Panc1 (cell line): ENCODE results near the gene CFD. TPM values are rescaled to one million over a fixed set of nuclear protein-coding genes. Genes with fewer than 3 reads are reported as not detected.

Experiments used
- ATAC-seq: fragments of 200-7000 bp; cut with Tn5 transposase; 2 replicates; pipeline ENCODE4 v1.9.1; 2020; ENCODE audit warnings: mild to moderate bottlenecking, moderate library complexity
- BruUV-seq: library from RNA; stranded (reverse); fragments of 400-500 nt; replicated peaks from 2 replicates; lab custom pipeline; 2021; lab: Mats Ljungman, UMichigan
- CTCF ChIA-PET: fragments of 300-600 bp; sonication (Branson Sonifier 250); formaldehyde crosslinking; loops from one replicate; lab custom pipeline; 2022; ENCODE audit warnings: antibody characterized with exemption; lab: Charles Lee
- POLR2A ChIA-PET: fragments of 300-600 bp; sonication (Branson Sonifier 250); formaldehyde crosslinking; loops from one replicate; lab custom pipeline; 2022; ENCODE audit warnings: antibody characterized with exemption; lab: Charles Lee
- DNase-seq: peaks from one replicate; pipeline ENCODE4 v3.0.0-alpha.2; 2010; ENCODE audit warnings: low read depth, low spot score
- H3K27ac ChIP-seq: 2 replicates; pipeline ENCODE4 v1.5.1; 2011; ENCODE audit warnings: mild to moderate bottlenecking, low read length, inconsistent platforms
- H3K27me3 ChIP-seq: fragments of 200-500 bp; sonication (Bioruptor generic); 2 replicates; pipeline ENCODE4 v1.6.0; 2014; ENCODE audit warnings: low read length, inconsistent platforms; ENCODE audit not compliant: control insufficient read depth, insufficient read depth
- H3K36me3 ChIP-seq: fragments of 200-500 bp; sonication (Bioruptor generic); 2 replicates; pipeline ENCODE4 v1.5.1; 2014; ENCODE audit warnings: inconsistent platforms, mild to moderate bottlenecking, low read length, moderate library complexity; ENCODE audit not compliant: control insufficient read depth, insufficient read depth
- H3K4me1 ChIP-seq: 2 replicates; pipeline ENCODE4 v1.5.1; 2011; ENCODE audit warnings: inconsistent platforms, mild to moderate bottlenecking, low read length, moderate library complexity; ENCODE audit not compliant: control insufficient read depth, insufficient read depth
- H3K4me3 ChIP-seq, 2 experiments: 2 replicates each; pipeline ENCODE4 v1.5.1; 2011 to 2012; ENCODE audit warnings: low read depth in 2 of 2, low read length in 2 of 2, mild to moderate bottlenecking in 2 of 2, inconsistent platforms in 1 of 2, moderate library complexity in 1 of 2
- H3K9me3 ChIP-seq: fragments of 200-500 bp; sonication (Bioruptor generic); 2 replicates; pipeline ENCODE4 v1.5.1; 2014; ENCODE audit warnings: low read depth, mild to moderate bottlenecking, inconsistent platforms, low read length, moderate library complexity; ENCODE audit not compliant: control insufficient read depth, insufficient read depth
- CTCF ChIP-seq: fragments of 450-650 bp; IDR thresholded peaks from 2 replicates; pipeline ENCODE4 v1.5.1; 2017; ENCODE audit warnings: mild to moderate bottlenecking
- POLR2AphosphoS5 ChIP-seq: IDR thresholded peaks from 2 replicates; pipeline ENCODE4 v1.6.1; 2012; ENCODE audit warnings: mild to moderate bottlenecking, low read depth, low read length, moderate library complexity
- SIN3A ChIP-seq: IDR thresholded peaks from 2 replicates; pipeline ENCODE4 v1.6.1; 2012; ENCODE audit warnings: low read depth, mild to moderate bottlenecking, low read length, moderate library complexity, borderline replicate concordance; ENCODE audit not compliant: insufficient read depth
- TCF7L2 ChIP-seq: IDR thresholded peaks from 2 replicates; pipeline ENCODE4 v1.6.1; 2011; ENCODE audit warnings: mild to moderate bottlenecking, low read depth, low read length, inconsistent platforms
- in situ Hi-C: cut with HindIII; loops from 2 replicates; pipeline ENCODE4 v1.10.0; 2016; ENCODE audit warnings: low sequenced_read_pairs, low pct_unique_long_range_greater_than_20kb
- intact Hi-C: fragments of 100-400 bp; cut with micrococcal nuclease; formaldehyde crosslinking; loops from one replicate; pipeline ENCODE4 v1.10.0; 2022; ENCODE audit not compliant: unreplicated experiment
- total RNA-seq: library from RNA; stranded (reverse); gene quantifications from one replicate; pipeline ENCODE4 v1.2.1, GENCODE V29; 2021; ENCODE audit not compliant: unreplicated experiment
- TF ChIP-seq, protein P1 (sequence below), 2 experiments: IDR thresholded peaks; 2 replicates each; pipeline ENCODE4 v1.6.1; 2011 to 2012; ENCODE audit warnings: low read depth in 2 of 2, control low read depth in 1 of 2, low read length in 1 of 2, mild to moderate bottlenecking in 1 of 2, moderate library complexity in 1 of 2; ENCODE audit not compliant: insufficient read depth in 1 of 2

The CFD gene
- total RNA-seq, 1 experiment from 2014 or later, result 9.9 TPM

- TF ChIP-seq SIN3A, result no peak
- no peaks in the 10 kb centered on the region for H3K36me3 ChIP-seq
- ChIA-PET CTCF (interaction anchor here (0.6 kb wide), 1 partner anchor 15 kb away, joined by 3 read pairs; no protein-coding TSS in a partner anchor), POLR2A (no interaction called here)
- in situ Hi-C loops (no loop called here), intact Hi-C loops (no loop called here)
- BruUV-seq, result no TSS peak
- H3K27me3 ChIP-seq, result no peaks in the 10 kb centered on the region
- peak overlapping the region; percentile 30 to 45 for H3K4me3 ChIP-seq
- no peaks in the 10 kb centered on the region for H3K9me3 ChIP-seq
- DNase-seq (no peak), ATAC-seq (peak; percentile 88)
- no peak overlapping the region for H3K27ac ChIP-seq
- H3K4me1 ChIP-seq, result peaks cover 4% of the 10 kb centered on the region; the same call in 1 of the 2 replicates
These were observed 16.2 kb upstream of the CFD start for GRCh38 chr19:843180-843835.

GRCh38 chr19:843836-844545 lies 15.5 kb upstream of the CFD start:
- Histone ChIP-seq H3K9me3 (no peaks in the 10 kb centered on the region), H3K4me3 (peak overlapping the region; percentile 30 to 45), H3K4me1 (peaks cover 4% of the 10 kb centered on the region; the same call in 1 of the 2 replicates), H3K27me3 (no peaks in the 10 kb centered on the region), H3K27ac (no peak overlapping the region), H3K36me3 (no peaks in the 10 kb centered on the region)
- ChIA-PET POLR2A (no interaction called here), CTCF (no interaction called here)
- intact Hi-C loops, result no loop called here
- ATAC-seq, result no peak; the same call in 1 of the 2 replicates
- DNase-seq, result no peak
- no TSS peak for BruUV-seq
- no peak for TF ChIP-seq SIN3A
- TF ChIP-seq, protein P1, sequence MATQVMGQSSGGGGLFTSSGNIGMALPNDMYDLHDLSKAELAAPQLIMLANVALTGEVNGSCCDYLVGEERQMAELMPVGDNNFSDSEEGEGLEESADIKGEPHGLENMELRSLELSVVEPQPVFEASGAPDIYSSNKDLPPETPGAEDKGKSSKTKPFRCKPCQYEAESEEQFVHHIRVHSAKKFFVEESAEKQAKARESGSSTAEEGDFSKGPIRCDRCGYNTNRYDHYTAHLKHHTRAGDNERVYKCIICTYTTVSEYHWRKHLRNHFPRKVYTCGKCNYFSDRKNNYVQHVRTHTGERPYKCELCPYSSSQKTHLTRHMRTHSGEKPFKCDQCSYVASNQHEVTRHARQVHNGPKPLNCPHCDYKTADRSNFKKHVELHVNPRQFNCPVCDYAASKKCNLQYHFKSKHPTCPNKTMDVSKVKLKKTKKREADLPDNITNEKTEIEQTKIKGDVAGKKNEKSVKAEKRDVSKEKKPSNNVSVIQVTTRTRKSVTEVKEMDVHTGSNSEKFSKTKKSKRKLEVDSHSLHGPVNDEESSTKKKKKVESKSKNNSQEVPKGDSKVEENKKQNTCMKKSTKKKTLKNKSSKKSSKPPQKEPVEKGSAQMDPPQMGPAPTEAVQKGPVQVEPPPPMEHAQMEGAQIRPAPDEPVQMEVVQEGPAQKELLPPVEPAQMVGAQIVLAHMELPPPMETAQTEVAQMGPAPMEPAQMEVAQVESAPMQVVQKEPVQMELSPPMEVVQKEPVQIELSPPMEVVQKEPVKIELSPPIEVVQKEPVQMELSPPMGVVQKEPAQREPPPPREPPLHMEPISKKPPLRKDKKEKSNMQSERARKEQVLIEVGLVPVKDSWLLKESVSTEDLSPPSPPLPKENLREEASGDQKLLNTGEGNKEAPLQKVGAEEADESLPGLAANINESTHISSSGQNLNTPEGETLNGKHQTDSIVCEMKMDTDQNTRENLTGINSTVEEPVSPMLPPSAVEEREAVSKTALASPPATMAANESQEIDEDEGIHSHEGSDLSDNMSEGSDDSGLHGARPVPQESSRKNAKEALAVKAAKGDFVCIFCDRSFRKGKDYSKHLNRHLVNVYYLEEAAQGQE (IDR thresholded peaks at IDR 0.05; ENCODE audit: insufficient read depth in 1 of 2, low read depth in 2 of 2, low read length in 1 of 2), result no peak
- no peak for TF ChIP-seq CTCF
- in situ Hi-C loops, result no loop called here

GRCh38 chr19:844546-844971 lies 14.9 kb upstream of the CFD start:
- Histone ChIP-seq H3K27me3 (no peaks in the 10 kb centered on the region), H3K4me3 (no peak overlapping the region), H3K36me3 (no peaks in the 10 kb centered on the region), H3K9me3 (no peaks in the 10 kb centered on the region), H3K4me1 (peaks cover 4% of the 10 kb centered on the region; the same call in 1 of the 2 replicates), H3K27ac (no peak overlapping the region)
- POLR2A ChIA-PET, result no interaction called here
- CTCF ChIA-PET, result no interaction called here
- no TSS peak for BruUV-seq
- in situ Hi-C loops (no loop called here), intact Hi-C loops (no loop called here)
- ATAC-seq (no peak), DNase-seq (no peak)
- TF ChIP-seq, protein P1 (IDR thresholded peaks at IDR 0.05; ENCODE audit: insufficient read depth in 1 of 2, low read depth in 2 of 2, low read length in 1 of 2), result no peak
- TF ChIP-seq TCF7L2 (no peak), SIN3A (no peak), CTCF (no peak), POLR2AphosphoS5 (no peak)
